ENCODE data around the gene RAB36.

RAB36 gene

GRCh38 chr22:23103199-23103954 is 41.9 kb upstream of the RAB36 start:
- no peak for TF ChIP-seq JUND (IDR thresholded peaks at IDR 0.05; ENCODE audit: low read depth)
- in situ Hi-C loops (cut with HindIII; ENCODE audit: low pct_unique_long_range_greater_than_20kb, low sequenced_read_pairs), result no loop called here
- DNase-seq (ENCODE audit: low read depth in 1 of 2, low spot score in 1 of 2), result no peak

GRCh38 chr22:23104187-23104971 is 40.9 kb upstream of the RAB36 start:
- TF ChIP-seq JUND (IDR thresholded peaks at IDR 0.05; ENCODE audit: low read depth), result no peak
- in situ Hi-C loops (cut with HindIII; ENCODE audit: low pct_unique_long_range_greater_than_20kb, low sequenced_read_pairs), result no loop called here
- no peak for DNase-seq (ENCODE audit: low read depth in 1 of 2, low spot score in 1 of 2)

GRCh38 chr22:23105304-23105703 is 40.0 kb upstream of the RAB36 start:
- in situ Hi-C loops (cut with HindIII; ENCODE audit: low pct_unique_long_range_greater_than_20kb, low sequenced_read_pairs), result no loop called here
- DNase-seq (ENCODE audit: low read depth in 1 of 2, low spot score in 1 of 2), result no peak
- no peak for TF ChIP-seq JUND (IDR thresholded peaks at IDR 0.05; ENCODE audit: low read depth)

GRCh38 chr22:23105919-23106318 is 39.4 kb upstream of the RAB36 start:
- no peak for TF ChIP-seq JUND (IDR thresholded peaks at IDR 0.05; ENCODE audit: low read depth)
- no peak for DNase-seq (ENCODE audit: low read depth in 1 of 2, low spot score in 1 of 2)
- in situ Hi-C loops (cut with HindIII; ENCODE audit: low pct_unique_long_range_greater_than_20kb, low sequenced_read_pairs), result no loop called here

GRCh38 chr22:23106344-23106743 is 38.9 kb upstream of the RAB36 start:
- DNase-seq (ENCODE audit: low read depth in 1 of 2, low spot score in 1 of 2), result no peak
- in situ Hi-C loops (cut with HindIII; ENCODE audit: low pct_unique_long_range_greater_than_20kb, low sequenced_read_pairs), result no loop called here
- TF ChIP-seq JUND (IDR thresholded peaks at IDR 0.05; ENCODE audit: low read depth), result no peak

- DNase-seq (ENCODE audit: low read depth in 1 of 2, low spot score in 1 of 2), result no peak
- in situ Hi-C loops (cut with HindIII; ENCODE audit: low pct_unique_long_range_greater_than_20kb, low sequenced_read_pairs), result no loop called here
- TF ChIP-seq JUND (IDR thresholded peaks at IDR 0.05; ENCODE audit: low read depth), result no peak
These were observed 38.3 kb upstream of the RAB36 start for GRCh38 chr22:23106906-23107367.

- TF ChIP-seq JUND (IDR thresholded peaks at IDR 0.05; ENCODE audit: low read depth), result no peak
- no peak for DNase-seq (ENCODE audit: low read depth in 1 of 2, low spot score in 1 of 2)
- in situ Hi-C loops (cut with HindIII; ENCODE audit: low pct_unique_long_range_greater_than_20kb, low sequenced_read_pairs), result no loop called here
These were observed 37.6 kb upstream of the RAB36 start for GRCh38 chr22:23107487-23108248.

GRCh38 chr22:23108249-23109078 is 36.8 kb upstream of the RAB36 start:
- no peak for TF ChIP-seq JUND (IDR thresholded peaks at IDR 0.05; ENCODE audit: low read depth)
- no peak for DNase-seq (ENCODE audit: low read depth in 1 of 2, low spot score in 1 of 2)
- in situ Hi-C loops (cut with HindIII; ENCODE audit: low pct_unique_long_range_greater_than_20kb, low sequenced_read_pairs), result no loop called here

- DNase-seq (ENCODE audit: low read depth in 1 of 2, low spot score in 1 of 2), result no peak
- in situ Hi-C loops (cut with HindIII; ENCODE audit: low pct_unique_long_range_greater_than_20kb, low sequenced_read_pairs), result no loop called here
- no peak for TF ChIP-seq JUND (IDR thresholded peaks at IDR 0.05; ENCODE audit: low read depth)
These were observed 36.3 kb upstream of the RAB36 start for GRCh38 chr22:23109079-23109347.

GRCh38 chr22:23109441-23109978 is 35.8 kb upstream of the RAB36 start:
- in situ Hi-C loops (cut with HindIII; ENCODE audit: low pct_unique_long_range_greater_than_20kb, low sequenced_read_pairs), result no loop called here
- no peak for DNase-seq (ENCODE audit: low read depth in 1 of 2, low spot score in 1 of 2)
- TF ChIP-seq JUND (IDR thresholded peaks at IDR 0.05; ENCODE audit: low read depth), result no peak

- in situ Hi-C loops (cut with HindIII; ENCODE audit: low pct_unique_long_range_greater_than_20kb, low sequenced_read_pairs), result no loop called here
- no peak for TF ChIP-seq JUND (IDR thresholded peaks at IDR 0.05; ENCODE audit: low read depth)
- no peak for DNase-seq (ENCODE audit: low read depth in 1 of 2, low spot score in 1 of 2)
These were observed 34.9 kb upstream of the RAB36 start for GRCh38 chr22:23110190-23110921.
